HEK293T (cell line): ENCODE results near the gene MRPL41.

ENCODE experiments used
- CTCF ChIA-PET: fragments of 350-600 bp; formaldehyde crosslinking; extraction: SDS; loops from one replicate; lab custom pipeline; 2021; ENCODE audit warnings: antibody characterized with exemption, inconsistent platforms; lab: Yijun Ruan, JAX
- POLR2A ChIA-PET: fragments of 350-600 bp; formaldehyde crosslinking; extraction: SDS; loops from one replicate; lab custom pipeline; 2020; ENCODE audit warnings: antibody characterized with exemption, inconsistent platforms; lab: Yijun Ruan, JAX
- DNase-seq: peaks from one replicate; pipeline ENCODE4 v3.0.0; 2012; ENCODE audit warnings: mixed read lengths; ENCODE audit errors: extremely low spot score
- ARNT ChIP-seq: fragments of 450-650 bp; IDR thresholded peaks from 2 replicates; pipeline ENCODE4 v1.6.1; 2017; ENCODE audit warnings: mild to moderate bottlenecking
- BHLHE40 ChIP-seq: fragments of 450-650 bp; IDR thresholded peaks from 2 replicates; pipeline ENCODE4 v1.6.1; 2016; ENCODE audit warnings: mild to moderate bottlenecking, moderate library complexity, borderline replicate concordance
- CTBP1 ChIP-seq: fragments of 450-650 bp; IDR thresholded peaks from 2 replicates; pipeline ENCODE4 v1.6.1; 2016; ENCODE audit warnings: borderline replicate concordance
- ELF4 ChIP-seq: fragments of 450-650 bp; IDR thresholded peaks from 2 replicates; pipeline ENCODE4 v1.6.1; 2017; ENCODE audit warnings: antibody characterized with exemption
- FOXA1 ChIP-seq: fragments of 450-650 bp; IDR thresholded peaks from 2 replicates; pipeline ENCODE4 v1.6.1; 2016; ENCODE audit warnings: mild to moderate bottlenecking
- FOXK2 ChIP-seq: fragments of 450-650 bp; IDR thresholded peaks from 2 replicates; pipeline ENCODE4 v1.6.1; 2016; ENCODE audit warnings: mild to moderate bottlenecking
- FOXM1 ChIP-seq: fragments of 450-650 bp; IDR thresholded peaks from 2 replicates; pipeline ENCODE4 v1.6.1; 2017; ENCODE audit warnings: mild to moderate bottlenecking, borderline replicate concordance
- HDGF ChIP-seq: fragments of 450-650 bp; IDR thresholded peaks from 2 replicates; pipeline ENCODE4 v1.6.1; 2017; ENCODE audit warnings: antibody characterized with exemption, borderline replicate concordance
- L3MBTL2 ChIP-seq: fragments of 450-650 bp; conservative IDR thresholded peaks from 2 replicates; pipeline ENCODE4 v1.6.1; 2016; ENCODE audit warnings: mild to moderate bottlenecking
- LEF1 ChIP-seq: fragments of 450-650 bp; IDR thresholded peaks from 2 replicates; pipeline ENCODE4 v1.6.1; 2017; ENCODE audit warnings: mild to moderate bottlenecking, borderline replicate concordance
- NFRKB ChIP-seq: fragments of 450-650 bp; IDR thresholded peaks from 2 replicates; pipeline ENCODE4 v1.6.1; 2016; ENCODE audit warnings: mild to moderate bottlenecking, moderate library complexity
- PKNOX1 ChIP-seq: fragments of 450-650 bp; IDR thresholded peaks from 2 replicates; pipeline ENCODE4 v1.6.1; 2016
- SP1 ChIP-seq: fragments of 450-650 bp; IDR thresholded peaks from 2 replicates; pipeline ENCODE4 v1.6.1; 2017
- SUZ12 ChIP-seq: fragments of 450-650 bp; IDR thresholded peaks from 2 replicates; pipeline ENCODE4 v1.6.1; 2016; ENCODE audit warnings: mild to moderate bottlenecking
- TARDBP ChIP-seq: fragments of 450-650 bp; IDR thresholded peaks from 2 replicates; pipeline ENCODE4 v1.6.1; 2016
- ZNF384 ChIP-seq: fragments of 450-650 bp; IDR thresholded peaks from 2 replicates; pipeline ENCODE4 v1.6.1; 2016

The MRPL41 gene

GRCh38 chr9:137569609-137570203 lies 18.0 kb downstream of the MRPL41 start:
- DNase-seq: no peak
- ChIA-PET POLR2A (no interaction called here), CTCF (no interaction called here)
- no peak for TF ChIP-seq CTBP1
- TF ChIP-seq NFRKB: no peak
- TF ChIP-seq ELF4: no peak
- TF ChIP-seq L3MBTL2: no peak
- no peak for TF ChIP-seq SUZ12
- TF ChIP-seq FOXM1: no peak
- no peak for TF ChIP-seq LEF1
- no peak for TF ChIP-seq SP1
- TF ChIP-seq ARNT: no peak
- TF ChIP-seq ZNF384: no peak
- no peak for TF ChIP-seq PKNOX1
- TF ChIP-seq FOXA1: no peak
- TF ChIP-seq FOXK2: no peak
- no peak for TF ChIP-seq TARDBP
- no peak for TF ChIP-seq BHLHE40
- no peak for TF ChIP-seq HDGF

GRCh38 chr9:137570566-137570965 lies 18.9 kb downstream of the MRPL41 start:
- ChIA-PET CTCF (no interaction called here), POLR2A (no interaction called here)
- no peak for TF ChIP-seq BHLHE40
- TF ChIP-seq HDGF: no peak
- no peak for TF ChIP-seq TARDBP
- TF ChIP-seq ZNF384: no peak
- no peak for TF ChIP-seq LEF1
- TF ChIP-seq CTBP1: no peak
- no peak for TF ChIP-seq ELF4
- no peak for TF ChIP-seq SP1
- TF ChIP-seq L3MBTL2: no peak
- TF ChIP-seq ARNT: no peak
- TF ChIP-seq FOXM1: no peak
- TF ChIP-seq FOXA1: no peak
- no peak for TF ChIP-seq SUZ12
- no peak for TF ChIP-seq PKNOX1
- no peak for TF ChIP-seq NFRKB
- no peak for TF ChIP-seq FOXK2
- no peak for DNase-seq

GRCh38 chr9:137574192-137574591 lies 22.5 kb downstream of the MRPL41 start:
- TF ChIP-seq LEF1 (no peak), TARDBP (no peak), FOXM1 (no peak), ARNT (no peak), SP1 (no peak), BHLHE40 (no peak), FOXA1 (no peak), NFRKB (no peak)
- ChIA-PET POLR2A (no interaction called here), CTCF (no interaction called here)
- DNase-seq: no peak

- POLR2A ChIA-PET: no interaction called here
- DNase-seq: no peak
- CTCF ChIA-PET: no interaction called here
- TF ChIP-seq FOXM1 (no peak), ZNF384 (no peak), ELF4 (no peak), HDGF (no peak), L3MBTL2 (no peak), LEF1 (no peak), BHLHE40 (no peak)
Observed at GRCh38 chr9:137575364-137575715, 23.7 kb downstream of the MRPL41 start.

GRCh38 chr9:137575716-137576411 lies 24.2 kb downstream of the MRPL41 start:
- no peak for DNase-seq
- CTCF ChIA-PET: no interaction called here
- TF ChIP-seq HDGF: no peak
- TF ChIP-seq PKNOX1: no peak
- no peak for TF ChIP-seq L3MBTL2
- no peak for TF ChIP-seq LEF1
- no peak for TF ChIP-seq TARDBP
- no peak for TF ChIP-seq SUZ12
- no peak for TF ChIP-seq BHLHE40
- TF ChIP-seq SP1: no peak
- TF ChIP-seq FOXM1: no peak
- TF ChIP-seq FOXK2: no peak
- TF ChIP-seq FOXA1: no peak
- no peak for TF ChIP-seq CTBP1
- no peak for TF ChIP-seq ELF4
- no peak for TF ChIP-seq ARNT
- POLR2A ChIA-PET: no interaction called here
